NCI-H2196 (cell line): ENCODE measurements around the gene ZFYVE9.

Experiments
- DNase-seq: peaks from one replicate; lab custom pipeline; 2025; ENCODE audit not compliant: unreplicated experiment; lab: John Stamatoyannopoulos, UW

ZFYVE9 gene

DNA sequence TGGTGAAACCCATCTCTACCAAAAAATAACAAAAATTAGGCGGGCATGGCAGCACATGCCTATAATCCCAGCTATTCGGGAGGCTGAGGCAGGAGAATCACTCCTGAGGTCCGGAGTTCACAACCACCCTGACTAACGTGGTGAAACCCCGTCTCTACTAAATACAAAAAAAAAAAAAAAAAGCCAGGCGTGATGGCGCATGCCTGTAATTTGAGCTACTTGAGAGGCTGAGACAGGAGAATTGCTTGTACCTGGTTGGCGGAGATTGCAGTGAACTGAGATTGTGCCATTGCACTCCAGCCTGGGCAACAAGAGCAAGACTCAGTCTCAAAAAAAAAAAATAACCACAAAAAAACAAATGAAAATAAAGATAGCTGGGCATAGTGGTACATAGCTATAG is 181.8 kb downstream of the ZFYVE9 start:
- DNase-seq: no peak

DNA sequence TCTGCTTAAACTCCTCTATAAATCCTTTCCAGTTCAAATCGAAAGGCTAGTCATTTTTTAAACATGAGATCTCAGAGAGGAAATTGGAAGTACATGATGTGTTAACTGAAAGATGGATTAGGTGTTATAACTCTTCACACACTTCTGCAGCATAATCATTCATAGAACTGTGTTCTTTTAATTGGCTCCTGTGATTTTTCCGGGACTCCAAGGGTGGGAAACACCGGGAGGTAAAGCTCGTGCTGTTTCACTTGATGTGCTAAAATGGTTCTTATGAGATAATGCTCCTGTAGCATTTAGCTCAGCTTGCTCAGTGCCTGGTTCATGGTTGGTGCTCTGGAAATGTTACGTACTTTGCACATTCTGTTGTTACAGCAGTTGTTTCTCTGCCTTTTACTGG is 183.9 kb downstream of the ZFYVE9 start:
- DNase-seq: no peak

DNA sequence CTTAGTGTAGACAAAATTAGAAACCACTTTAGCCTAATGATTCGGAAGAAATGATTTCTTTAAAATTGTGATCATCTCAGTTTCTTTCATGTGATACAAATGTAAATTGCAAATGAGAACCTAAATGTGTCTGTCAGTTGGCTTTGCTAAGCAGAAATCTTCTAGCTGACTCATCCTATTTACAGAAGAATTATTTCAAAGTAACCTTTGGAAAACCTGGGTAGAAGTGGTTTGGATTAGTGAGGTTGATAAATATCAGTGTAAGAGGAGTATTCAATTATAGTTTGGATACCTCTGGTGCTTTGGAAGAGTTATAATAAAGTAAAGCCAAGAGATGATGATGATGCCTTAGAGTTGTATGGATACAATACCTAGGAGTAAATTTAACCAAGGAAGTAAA is 186.7 kb downstream of the ZFYVE9 start:
- DNase-seq: no peak

DNA sequence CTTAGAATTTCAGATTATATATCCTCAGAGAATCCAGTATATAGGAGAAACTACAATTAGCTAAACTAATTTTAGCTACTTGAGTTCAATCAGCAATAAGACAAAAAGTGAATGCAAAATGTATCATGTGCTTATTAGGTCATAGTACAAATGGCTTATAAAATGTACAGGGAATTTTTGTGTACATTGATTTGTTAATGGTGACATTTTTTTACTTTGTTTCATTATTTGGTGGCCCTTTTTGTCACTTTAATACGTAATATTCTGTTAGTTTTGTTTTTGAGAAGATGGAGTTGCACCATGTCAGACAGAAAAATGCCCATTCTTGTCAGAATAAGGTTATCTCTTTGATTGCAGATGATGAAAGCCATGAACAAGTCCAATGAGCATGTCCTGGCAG is 190.5 kb downstream of the ZFYVE9 start:
- no peak for DNase-seq

DNA sequence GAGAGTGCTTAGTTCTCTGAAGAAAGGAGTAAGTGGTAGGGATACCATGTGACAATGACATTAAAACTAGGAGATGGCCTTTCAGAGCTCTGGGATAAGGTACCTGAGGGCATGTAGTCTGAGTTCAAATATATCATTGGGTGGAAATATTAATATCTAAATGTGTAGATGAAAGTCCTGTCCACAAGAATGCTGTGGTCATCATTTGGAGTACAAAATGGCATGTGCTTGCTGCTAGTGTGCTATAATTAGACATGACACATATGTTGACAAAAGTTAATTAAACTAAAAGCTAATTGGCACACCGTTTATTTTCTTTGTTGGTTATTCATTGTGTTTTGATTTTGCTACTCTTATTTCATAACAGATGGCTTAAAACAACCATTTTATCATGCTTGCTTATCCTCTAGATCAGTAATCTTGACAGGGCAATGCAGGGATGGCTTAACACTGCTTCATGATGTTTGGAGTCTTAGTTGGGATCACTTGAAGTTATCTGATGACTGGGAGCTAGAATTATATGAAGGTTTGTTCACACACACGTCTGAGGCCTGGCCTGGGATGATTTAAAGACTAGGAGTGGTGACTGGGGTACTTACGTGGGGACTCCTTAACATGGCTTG is 193.1 kb downstream of the ZFYVE9 start:
- DNase-seq: no peak

DNA sequence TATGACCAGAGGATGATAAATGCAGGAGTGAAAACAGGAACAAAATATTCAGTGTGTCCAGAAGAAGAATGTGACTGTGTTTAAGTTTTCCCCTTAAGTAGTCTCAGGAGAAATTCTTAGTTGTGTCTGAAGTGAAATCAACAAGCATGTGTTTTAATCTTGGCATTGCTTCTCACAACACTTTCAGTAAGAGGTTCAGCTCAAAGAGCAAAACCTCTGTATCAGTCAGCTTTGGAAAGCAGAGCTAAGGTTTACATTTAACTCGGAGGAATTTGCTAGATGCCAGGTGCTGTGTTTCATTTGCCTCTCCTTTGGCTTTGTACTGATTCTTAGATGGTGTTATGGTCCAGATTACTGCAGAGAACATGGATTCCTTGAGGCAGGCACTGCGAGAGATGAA is 195.6 kb downstream of the ZFYVE9 start:
- no peak for DNase-seq

DNA sequence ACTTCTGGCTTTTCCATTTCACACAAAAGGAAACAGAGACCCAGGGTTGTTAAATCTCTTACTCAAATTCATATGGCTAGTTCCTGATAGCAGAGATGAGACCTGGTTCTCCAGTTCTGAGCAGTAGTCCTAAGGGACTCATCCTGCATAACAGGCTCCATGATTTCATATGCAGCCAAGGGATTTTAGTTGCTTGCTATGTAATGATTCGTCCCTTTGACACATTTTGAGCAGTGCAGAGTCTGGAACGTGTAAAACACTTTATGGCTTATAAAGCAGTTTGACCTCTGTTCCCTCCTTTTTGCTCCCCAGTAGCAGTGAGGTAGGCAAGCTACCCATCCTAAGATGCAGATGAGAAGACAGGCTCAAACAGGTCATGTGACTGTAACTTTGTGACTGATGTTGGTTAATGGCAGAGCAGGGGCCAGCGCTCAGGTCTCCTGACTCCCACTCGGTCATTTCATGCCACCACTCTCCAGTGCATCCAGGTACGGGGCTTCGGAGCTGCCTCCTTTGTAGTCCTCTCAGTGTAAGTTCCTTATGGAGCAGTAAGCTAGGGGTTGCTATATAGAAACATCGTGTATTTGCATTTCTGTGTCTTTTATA is 199.9 kb downstream of the ZFYVE9 start:
- no peak for DNase-seq

DNA sequence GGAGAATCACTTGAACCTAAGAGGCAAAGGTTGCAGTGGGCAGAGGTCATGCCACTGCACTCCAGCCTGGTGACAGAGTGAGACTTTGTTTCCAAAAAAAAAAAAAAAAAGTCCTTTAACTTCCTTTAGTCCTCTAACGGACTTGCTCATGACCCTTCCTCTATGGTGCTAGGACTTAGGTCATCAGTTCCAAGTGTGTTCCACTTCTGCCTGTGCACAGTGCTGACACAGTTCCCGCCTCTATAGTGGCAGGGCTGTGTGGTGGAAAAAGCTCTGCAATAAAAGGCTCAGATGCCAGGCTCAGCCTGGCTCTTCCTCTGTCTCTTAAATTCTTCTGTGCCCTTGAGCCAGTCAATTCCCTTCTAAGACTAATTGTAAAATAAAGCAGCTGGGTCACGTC is 202.1 kb downstream of the ZFYVE9 start:
- DNase-seq: no peak

DNA sequence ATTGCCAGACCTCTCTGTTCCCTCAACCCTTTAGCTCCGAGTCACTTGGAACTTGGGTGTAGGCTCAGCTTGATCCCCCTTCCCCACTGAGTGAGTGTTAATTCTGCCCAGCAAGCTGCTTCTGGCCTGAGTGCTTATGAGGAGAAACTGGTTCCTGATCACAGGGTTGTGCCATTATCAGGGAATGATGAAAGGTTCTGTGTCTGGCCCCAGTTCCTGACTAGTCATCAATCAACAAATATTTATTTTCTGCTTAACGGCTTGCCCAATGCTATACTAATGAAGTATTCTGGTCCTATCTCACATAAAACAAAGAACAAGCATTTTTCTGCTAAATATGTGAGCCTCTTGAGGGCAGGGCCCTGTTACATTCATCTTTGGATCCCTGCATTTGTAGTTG is 203.4 kb downstream of the ZFYVE9 start:
- no peak for DNase-seq

DNA sequence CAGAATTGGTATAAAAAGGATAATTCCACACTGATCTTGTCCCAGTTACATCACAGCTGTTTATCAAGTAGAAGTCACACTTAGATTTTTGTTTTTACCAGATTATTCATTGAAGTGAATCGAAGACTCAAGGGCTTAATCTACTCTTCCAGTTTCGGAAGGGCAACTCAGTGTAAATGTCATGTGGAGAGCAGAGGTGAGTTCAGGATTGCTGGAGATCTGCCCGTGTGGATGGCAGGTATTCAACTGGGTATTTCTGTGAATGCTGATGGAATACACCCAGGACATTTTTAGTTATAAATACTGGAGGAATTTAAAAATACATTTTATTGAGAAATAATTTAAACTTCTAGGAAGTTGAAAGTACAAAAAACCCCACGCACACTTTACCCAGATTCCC is 204.8 kb downstream of the ZFYVE9 start:
- DNase-seq: no peak

DNA sequence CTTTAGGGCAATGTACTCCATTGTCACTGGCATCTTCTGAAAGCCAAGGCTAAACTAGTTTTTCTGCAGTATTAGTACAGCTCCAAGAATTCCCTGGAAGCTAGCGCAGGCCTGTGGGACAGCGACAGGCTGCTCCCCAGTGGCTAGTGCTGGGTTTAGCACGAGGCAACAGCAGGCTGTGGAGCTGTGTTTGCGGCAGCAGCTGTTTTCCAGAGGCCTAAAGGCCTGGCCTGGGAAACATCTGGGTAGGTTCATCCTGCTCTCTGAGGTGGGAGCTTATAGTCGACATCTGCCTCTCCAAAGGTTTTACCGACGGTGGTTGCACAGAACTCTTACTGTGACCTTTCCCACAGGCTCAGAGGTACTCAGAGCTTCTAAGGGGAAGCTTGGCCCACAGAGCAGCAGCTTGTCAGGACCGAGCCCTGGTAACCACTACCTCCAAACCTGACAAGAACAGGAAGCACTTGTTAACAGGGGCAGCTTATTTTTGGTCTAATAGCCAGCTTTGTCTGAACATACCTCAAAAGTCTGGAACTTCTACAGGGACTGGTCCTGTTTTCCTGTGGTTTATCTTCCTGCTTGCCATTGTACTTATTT is 206.9 kb downstream of the ZFYVE9 start:
- DNase-seq: peak; percentile 26

DNA sequence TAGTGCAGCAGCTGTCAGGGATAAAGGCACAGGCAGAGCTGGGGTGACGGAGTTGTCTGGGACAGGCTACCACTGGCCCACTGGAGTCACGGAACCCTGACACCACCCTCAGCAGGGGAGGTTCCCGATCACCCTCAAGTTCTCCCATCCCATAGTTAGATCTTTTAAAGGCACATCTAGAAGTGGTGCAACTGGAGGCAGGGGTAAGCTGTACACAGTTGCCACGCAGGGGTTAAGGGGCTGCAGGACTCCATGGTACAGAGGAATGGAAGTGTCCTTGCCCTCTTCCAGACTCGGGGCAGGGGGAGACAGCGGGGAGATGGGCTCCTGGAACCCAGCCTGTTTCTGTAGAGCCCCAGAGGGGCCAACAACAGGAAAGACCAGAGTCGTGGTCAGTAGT is 210.8 kb downstream of the ZFYVE9 start:
- no peak for DNase-seq

DNA sequence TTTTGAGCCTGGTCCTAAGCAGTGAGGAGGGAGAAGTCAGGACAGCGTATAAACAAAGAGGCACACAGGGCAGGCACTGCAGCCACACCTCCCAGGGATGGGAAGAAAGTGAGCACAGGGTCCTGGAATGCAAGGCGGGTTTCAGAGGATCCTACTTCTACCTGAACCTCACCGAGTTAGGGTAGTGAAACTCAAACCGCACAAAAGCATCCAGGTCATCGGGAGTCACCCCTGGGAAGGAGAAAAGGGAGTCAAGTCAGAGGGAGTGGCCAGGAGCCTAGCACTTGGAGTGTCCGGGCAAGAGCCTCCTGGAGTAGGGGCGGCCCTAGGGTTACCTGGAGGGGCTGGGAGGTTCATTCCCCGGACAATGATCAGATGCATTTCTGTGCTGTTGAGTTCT is 213.5 kb downstream of the ZFYVE9 start:
- DNase-seq: no peak

DNA sequence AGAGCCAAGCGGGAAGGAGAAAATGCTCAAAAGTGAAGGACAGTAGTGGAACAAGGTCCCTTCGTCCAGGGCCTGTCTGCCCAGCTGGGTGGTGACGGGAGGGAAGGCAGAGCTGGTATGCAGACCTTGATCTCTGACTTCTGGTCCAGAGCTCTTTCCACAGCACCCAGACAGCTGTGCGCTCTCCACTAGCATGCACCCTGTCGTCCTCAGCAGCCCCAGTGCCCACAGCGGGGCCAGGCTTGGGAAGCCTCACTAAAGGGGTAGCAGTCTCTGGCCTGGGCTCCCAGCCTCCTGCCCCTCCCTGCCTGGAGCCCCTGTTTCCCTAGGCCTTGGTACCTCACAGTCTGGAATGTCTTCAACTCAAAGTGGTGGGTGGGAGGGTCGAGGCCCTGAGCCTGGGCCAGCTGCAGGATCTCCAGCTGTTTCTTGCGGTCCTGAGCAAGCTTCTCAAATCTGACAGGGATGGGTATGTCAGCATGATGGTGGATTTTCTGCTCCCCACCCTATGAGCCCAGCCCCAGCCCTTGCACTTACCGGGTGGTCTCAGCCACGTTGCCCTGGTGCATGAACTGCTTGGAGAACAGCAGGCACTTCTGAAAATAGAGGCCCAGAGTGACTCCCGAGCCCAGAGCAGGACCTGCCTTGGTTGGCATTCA is 214.1 kb downstream of the ZFYVE9 start:
- no peak for DNase-seq

DNA sequence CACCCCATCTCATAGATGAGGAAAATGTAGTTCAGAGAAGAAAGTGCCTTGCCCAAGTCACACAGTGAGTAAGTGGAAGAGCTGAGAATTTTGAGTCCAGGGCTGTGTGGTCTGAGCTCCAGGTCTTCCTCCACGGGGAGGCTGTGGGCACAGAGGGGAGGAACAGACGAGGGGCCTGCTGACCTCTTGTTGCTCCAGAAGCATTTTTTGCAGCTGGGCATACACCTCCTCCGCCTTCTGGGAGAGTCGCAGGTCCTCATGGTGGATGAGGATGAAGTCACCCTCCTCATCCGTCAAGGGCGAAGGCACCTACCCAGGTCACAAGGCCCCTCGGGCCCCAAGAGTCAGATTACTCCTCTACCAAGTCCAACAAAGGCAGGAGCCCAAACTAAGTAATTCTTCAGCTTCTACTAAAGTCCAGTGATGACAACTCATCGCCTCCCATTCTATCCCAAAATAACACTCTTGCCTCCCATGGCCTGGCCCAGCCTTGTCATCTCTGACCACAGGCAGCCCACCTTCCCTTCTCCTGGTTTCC is 215.0 kb downstream of the ZFYVE9 start:
- no peak for DNase-seq

DNA sequence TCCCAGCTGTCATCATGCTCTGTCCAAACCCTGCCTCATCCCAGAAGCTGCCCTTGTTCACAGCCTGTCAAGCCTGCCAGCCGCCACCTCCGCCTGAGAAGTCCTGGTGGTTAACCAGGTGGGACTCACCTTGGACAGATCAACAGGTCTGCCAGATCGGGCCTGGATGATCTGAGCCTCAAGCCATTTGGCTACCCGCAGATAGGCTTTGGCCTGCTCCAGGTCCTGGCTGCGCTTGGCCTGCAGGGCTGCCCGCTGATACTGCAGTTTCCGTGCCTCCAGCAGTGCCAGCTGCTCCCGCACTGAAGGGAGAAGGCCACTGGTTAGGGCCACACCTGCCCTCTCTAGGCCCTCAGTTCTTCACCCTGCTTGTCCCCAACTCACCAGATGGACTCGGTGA is 215.5 kb downstream of the ZFYVE9 start:
- DNase-seq: no peak

DNA sequence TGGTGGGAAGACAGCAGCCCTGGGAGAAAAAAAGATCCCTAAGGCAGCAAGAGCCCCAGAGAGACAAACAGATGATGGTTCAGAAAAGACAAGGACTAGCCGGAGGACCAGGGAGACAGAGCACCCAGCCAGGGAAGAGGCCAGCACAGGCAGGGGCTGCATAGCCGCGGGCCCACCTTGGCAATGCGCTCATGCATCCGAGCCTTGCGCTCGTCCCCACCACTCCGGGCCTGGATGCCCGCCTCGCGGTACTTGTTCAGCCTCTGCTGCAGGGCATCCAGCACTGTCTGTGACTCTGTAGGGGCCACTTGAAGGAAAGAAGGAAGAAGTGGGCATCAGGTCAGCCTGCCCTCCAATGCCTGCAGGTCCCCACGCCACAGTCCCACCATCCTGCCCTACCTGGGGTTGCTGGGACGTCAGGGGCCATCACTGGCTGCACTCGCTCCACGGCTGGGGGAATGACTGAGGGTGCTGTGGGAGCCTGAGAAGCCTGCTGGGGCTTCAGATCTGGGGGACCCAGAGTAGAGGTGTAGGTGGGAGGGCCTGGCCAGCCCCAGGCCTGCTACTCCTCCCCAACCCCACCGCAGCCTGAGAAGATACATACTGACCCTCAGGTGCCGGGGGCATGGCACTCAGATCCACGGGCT is 217.1 kb downstream of the ZFYVE9 start:
- DNase-seq: no peak

DNA sequence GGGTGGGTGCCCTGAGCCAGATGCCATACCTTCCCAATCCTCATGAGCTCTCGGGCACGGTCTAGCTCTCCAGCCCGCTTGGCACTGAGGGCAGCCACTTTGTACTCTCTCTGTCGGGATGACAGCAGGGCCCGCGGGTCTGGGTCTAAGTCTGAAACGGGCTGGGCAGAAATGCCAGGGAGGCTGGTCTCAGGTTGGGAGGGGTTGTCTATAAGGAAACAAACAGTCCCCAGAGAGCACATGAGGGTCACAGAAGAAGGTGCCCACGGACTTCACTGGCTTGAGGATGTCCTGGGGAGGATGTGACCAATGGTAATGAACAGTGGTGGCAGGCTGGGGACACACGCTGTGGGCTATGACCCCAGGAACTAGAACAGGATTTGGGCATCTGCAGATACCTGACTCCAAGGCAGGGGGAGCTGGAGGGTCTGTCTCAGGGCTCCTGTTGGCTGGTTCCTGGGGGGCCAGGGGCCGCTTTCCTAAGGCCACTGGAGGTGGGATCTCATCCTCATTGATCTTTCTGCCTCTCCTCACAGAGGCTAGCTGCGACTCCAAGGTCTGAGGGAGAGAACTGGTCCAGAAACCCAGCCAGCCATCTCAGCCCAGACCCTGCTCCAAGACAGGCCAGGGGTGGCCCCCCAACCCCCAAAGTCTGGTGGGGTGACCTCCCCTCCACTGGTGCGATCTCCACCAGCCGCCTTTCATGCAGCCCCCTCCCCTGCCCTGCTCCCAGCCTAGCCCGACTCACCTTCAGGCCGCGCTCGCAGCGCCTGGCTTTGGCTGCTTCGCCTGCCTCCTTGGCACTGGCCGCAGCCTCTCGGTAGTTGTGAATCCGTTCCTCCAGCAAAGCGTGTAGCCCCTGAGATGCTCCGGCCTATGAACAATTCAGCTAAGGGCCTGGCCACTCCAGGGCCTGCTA is 218.0 kb downstream of the ZFYVE9 start:
- DNase-seq: no peak

DNA sequence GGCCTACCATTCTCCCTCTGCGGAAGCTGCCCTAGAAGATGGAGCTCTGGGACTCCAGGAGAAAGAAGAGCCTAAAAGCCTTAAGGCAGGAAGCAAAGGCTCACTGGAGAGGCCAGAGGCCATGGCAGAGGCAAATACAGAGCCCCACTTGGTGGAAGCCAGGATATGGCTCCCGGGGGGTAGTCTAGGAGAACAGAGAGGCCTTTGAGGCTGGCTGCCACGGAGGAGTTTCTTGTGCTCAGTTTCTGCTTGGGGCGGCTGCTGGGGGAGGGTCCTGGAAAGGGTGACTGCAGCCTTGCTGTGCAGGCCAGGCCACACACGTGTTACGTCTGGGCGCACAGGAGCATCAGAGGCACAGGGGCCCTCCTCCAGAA is 218.7 kb downstream of the ZFYVE9 start:
- no peak for DNase-seq

DNA sequence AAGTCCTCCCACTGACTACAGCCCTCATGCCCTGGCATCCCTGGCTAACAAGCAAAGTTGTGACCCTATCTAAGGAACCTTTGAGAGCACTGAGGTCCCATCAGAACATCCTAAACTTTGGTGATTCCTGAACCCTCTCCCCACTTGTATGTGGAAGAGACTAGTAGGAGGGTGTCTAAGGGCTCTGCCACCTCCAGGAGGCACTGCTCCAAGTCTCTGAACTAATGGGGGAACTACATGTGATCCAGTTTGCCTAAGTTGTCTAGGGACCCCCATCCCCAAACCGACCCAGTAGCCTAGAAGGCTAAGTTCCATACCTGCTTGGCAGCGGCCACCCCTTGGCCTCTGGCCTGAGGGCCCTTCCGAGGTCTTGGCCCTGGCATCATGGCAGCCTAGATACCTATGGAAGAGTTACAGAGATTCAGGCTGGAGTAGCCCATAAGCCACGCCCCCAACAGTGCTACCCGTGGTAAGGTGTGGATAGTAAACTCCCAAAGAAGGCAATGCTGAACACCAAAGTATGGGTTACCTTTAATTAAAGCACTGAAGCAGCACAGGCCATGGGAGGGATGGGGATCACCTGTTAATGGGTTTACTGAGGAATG is 222.4 kb downstream of the ZFYVE9 start:
- DNase-seq: no peak
